ENCODE measurements around the gene PAX5.

PAX5 gene

DNA sequence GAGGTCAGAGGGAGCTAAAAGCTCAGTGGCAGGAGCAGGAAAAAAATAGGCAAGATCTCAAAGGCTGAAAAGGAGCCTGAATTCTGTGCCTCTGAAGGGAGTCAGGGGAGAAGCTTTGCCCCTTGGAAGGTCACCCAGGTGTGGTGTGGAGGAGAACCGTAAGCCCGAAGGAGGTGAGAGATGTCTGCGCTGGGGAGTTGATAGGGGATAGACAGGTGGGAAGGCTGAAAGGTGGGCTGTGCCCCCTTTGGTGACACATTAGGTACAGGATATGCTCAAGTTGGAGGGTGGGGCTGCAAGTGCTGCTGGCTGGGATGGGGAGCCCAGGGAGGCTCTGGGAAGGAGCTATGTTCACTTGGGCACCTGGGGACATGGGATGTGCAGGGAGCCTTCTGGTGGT, 217.7 kb downstream of the PAX5 start:
- no peak for DNase-seq (ENCODE audit: extremely low spot score)
- TF ChIP-seq, protein P1, sequence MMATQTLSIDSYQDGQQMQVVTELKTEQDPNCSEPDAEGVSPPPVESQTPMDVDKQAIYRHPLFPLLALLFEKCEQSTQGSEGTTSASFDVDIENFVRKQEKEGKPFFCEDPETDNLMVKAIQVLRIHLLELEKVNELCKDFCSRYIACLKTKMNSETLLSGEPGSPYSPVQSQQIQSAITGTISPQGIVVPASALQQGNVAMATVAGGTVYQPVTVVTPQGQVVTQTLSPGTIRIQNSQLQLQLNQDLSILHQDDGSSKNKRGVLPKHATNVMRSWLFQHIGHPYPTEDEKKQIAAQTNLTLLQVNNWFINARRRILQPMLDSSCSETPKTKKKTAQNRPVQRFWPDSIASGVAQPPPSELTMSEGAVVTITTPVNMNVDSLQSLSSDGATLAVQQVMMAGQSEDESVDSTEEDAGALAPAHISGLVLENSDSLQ (IDR thresholded peaks at IDR 0.05), result no peak
- TF ChIP-seq ELF4 (IDR thresholded peaks at IDR 0.05) (no peak), FOXM1 (IDR thresholded peaks at IDR 0.05; ENCODE audit: borderline replicate concordance) (no peak), L3MBTL2 (conservative IDR thresholded peaks at IDR 0.05) (no peak), LEF1 (IDR thresholded peaks at IDR 0.05; ENCODE audit: borderline replicate concordance) (no peak), SP1 (IDR thresholded peaks at IDR 0.05) (no peak), FOXK2 (IDR thresholded peaks at IDR 0.05) (no peak), FOXA1 (IDR thresholded peaks at IDR 0.05) (no peak), TARDBP (IDR thresholded peaks at IDR 0.05) (no peak), ZNF384 (IDR thresholded peaks at IDR 0.05) (no peak), ARNT (IDR thresholded peaks at IDR 0.05) (no peak)
- ChIA-PET CTCF (no interaction called here), POLR2A (no interaction called here)

DNA sequence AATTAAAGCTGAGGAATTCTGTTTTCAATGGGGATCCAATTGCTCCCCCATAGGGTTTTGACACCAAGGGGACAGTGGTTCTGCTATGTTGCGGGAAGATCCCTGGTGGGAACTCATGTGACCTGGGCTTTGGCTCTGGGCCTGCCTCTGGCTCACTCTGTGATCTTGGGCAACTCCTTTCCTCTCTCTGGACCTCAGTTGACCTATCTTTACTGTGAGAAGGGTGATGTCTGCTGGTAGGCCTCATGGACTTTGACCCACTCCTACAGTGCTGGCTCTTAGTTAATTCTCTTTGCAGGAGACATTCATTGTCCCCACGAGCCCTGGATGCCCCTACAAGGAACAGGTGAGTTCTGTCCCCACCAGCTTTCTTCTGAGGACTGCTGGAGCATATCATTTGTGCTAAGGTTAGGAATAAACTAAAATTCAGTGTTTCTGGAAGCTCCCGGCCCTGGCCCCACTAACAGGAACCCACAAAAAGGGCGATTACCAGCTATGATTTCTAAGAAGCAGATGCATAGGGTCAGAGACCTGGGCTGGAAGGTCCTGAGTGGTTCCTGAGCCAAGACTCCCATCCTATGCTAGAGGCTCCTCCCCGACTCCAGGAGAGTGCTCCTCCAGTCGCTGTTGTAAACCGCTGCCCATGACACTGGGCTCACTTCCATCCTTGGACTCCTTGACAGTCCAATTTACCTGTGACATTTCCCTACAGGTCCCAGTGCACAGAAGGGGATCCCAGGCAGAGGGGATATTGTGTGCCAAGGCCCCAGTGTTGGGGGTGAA, 218.3 kb downstream of the PAX5 start:
- ChIA-PET POLR2A (no interaction called here), CTCF (no interaction called here)
- no peak for TF ChIP-seq FOXA1 (IDR thresholded peaks at IDR 0.05)
- no peak for TF ChIP-seq L3MBTL2 (conservative IDR thresholded peaks at IDR 0.05)
- TF ChIP-seq, protein P1 (IDR thresholded peaks at IDR 0.05), result no peak
- no peak for TF ChIP-seq ARNT (IDR thresholded peaks at IDR 0.05)
- TF ChIP-seq CTBP1 (IDR thresholded peaks at IDR 0.05; ENCODE audit: borderline replicate concordance), result no peak
- no peak for TF ChIP-seq ZNF384 (IDR thresholded peaks at IDR 0.05)
- no peak for TF ChIP-seq ELF4 (IDR thresholded peaks at IDR 0.05)
- no peak for TF ChIP-seq NFRKB (IDR thresholded peaks at IDR 0.05)
- no peak for TF ChIP-seq TARDBP (IDR thresholded peaks at IDR 0.05)
- no peak for TF ChIP-seq FOXM1 (IDR thresholded peaks at IDR 0.05; ENCODE audit: borderline replicate concordance)
- TF ChIP-seq SP1 (IDR thresholded peaks at IDR 0.05), result no peak
- no peak for TF ChIP-seq BHLHE40 (IDR thresholded peaks at IDR 0.05; ENCODE audit: borderline replicate concordance)
- no peak for TF ChIP-seq LEF1 (IDR thresholded peaks at IDR 0.05; ENCODE audit: borderline replicate concordance)
- no peak for DNase-seq (ENCODE audit: extremely low spot score)

DNA sequence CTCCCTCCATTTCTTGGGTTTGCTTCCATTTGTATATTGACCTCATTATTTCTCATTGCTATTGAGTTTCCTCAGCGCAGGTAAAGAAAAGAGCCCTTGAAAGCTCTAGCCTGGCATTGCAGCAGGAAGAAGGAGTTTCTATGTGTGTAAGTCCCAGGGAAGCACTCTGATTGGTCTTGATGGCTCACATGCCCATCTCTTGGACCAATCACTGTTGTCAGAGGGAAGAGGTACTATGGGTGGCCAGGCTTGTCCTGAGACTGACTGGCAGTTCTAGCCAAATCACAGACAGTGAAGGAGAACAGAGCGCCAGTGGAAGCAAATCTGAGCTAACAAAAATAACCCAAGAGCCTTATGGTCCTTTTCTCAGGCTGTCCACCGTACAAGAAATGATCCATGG, 219.0 kb downstream of the PAX5 start:
- POLR2A ChIA-PET, result no interaction called here
- no peak for DNase-seq (ENCODE audit: extremely low spot score)
- TF ChIP-seq ZNF384 (IDR thresholded peaks at IDR 0.05), result no peak
- no peak for TF ChIP-seq BHLHE40 (IDR thresholded peaks at IDR 0.05; ENCODE audit: borderline replicate concordance)
- TF ChIP-seq TARDBP (IDR thresholded peaks at IDR 0.05), result no peak
- TF ChIP-seq, protein P1 (IDR thresholded peaks at IDR 0.05), result no peak
- TF ChIP-seq CTBP1 (IDR thresholded peaks at IDR 0.05; ENCODE audit: borderline replicate concordance), result no peak
- TF ChIP-seq ARNT (IDR thresholded peaks at IDR 0.05), result no peak
- TF ChIP-seq NFRKB (IDR thresholded peaks at IDR 0.05), result no peak
- TF ChIP-seq FOXM1 (IDR thresholded peaks at IDR 0.05; ENCODE audit: borderline replicate concordance), result no peak
- TF ChIP-seq SP1 (IDR thresholded peaks at IDR 0.05), result no peak
- no peak for TF ChIP-seq LEF1 (IDR thresholded peaks at IDR 0.05; ENCODE audit: borderline replicate concordance)
- TF ChIP-seq L3MBTL2 (conservative IDR thresholded peaks at IDR 0.05), result no peak
- TF ChIP-seq HDGF (IDR thresholded peaks at IDR 0.05; ENCODE audit: borderline replicate concordance), result no peak
- TF ChIP-seq SUZ12 (IDR thresholded peaks at IDR 0.05), result no peak
- no peak for TF ChIP-seq ELF4 (IDR thresholded peaks at IDR 0.05)
- no peak for TF ChIP-seq FOXK2 (IDR thresholded peaks at IDR 0.05)
- TF ChIP-seq FOXA1 (IDR thresholded peaks at IDR 0.05), result no peak
- CTCF ChIA-PET, result no interaction called here

DNA sequence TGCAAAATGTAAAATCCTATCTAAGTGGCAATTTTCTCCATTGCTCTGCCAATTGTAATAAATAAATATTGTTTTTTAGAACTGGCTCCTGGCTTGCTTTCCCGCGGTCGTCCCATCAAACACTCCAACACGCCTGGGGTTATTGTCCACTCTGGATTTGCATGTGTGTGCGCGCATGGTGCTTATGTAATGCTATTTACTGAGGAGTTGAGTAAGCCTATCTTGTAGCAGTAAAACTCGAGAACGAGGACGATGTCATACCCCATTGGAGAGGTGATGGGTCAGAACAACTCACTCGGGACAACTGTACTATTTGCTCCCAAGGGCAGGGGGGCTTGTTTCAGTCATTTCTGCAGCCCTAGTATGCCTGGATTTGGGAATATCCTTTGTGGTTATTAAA, 220.9 kb downstream of the PAX5 start:
- TF ChIP-seq LEF1 (IDR thresholded peaks at IDR 0.05; ENCODE audit: borderline replicate concordance) (no peak), HDGF (IDR thresholded peaks at IDR 0.05; ENCODE audit: borderline replicate concordance) (no peak), L3MBTL2 (conservative IDR thresholded peaks at IDR 0.05) (no peak), BHLHE40 (IDR thresholded peaks at IDR 0.05; ENCODE audit: borderline replicate concordance) (no peak), TARDBP (IDR thresholded peaks at IDR 0.05) (no peak), FOXK2 (IDR thresholded peaks at IDR 0.05) (no peak)
- TF ChIP-seq, protein P1 (IDR thresholded peaks at IDR 0.05), result no peak
- CTCF ChIA-PET, result no interaction called here

DNA sequence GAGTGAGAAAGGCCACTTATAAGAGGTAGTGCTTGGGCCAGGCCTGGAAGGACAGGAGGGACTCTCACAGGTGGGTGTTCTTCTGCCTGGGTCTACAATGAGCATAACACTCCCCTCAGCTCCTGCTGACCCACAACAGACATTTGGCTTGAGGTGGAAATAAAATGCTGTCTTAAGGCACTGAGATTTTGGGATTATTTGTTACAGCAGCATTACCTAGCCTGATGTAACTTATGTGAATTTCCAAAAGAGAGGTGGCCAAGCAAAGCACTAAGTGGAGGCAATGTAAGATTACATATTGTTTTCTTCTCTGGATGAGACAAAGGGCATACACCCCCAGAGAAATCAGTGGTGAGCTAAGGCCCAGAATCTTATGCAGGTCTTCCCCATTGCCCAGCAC, 221.5 kb downstream of the PAX5 start:
- TF ChIP-seq ELF4 (IDR thresholded peaks at IDR 0.05) (no peak), HDGF (IDR thresholded peaks at IDR 0.05; ENCODE audit: borderline replicate concordance) (no peak)
- TF ChIP-seq, protein P1 (IDR thresholded peaks at IDR 0.05), result no peak
- DNase-seq (ENCODE audit: extremely low spot score), result no peak
- ChIA-PET POLR2A (no interaction called here), CTCF (no interaction called here)

More for the DNA sequence above, 220.9 kb downstream of the PAX5 start:
- POLR2A ChIA-PET, result no interaction called here
- DNase-seq (ENCODE audit: extremely low spot score), result no peak
